Metanephros (tissue), 2 donors: Measurements from ENCODE around the gene ZC3H7B. TPM values are rescaled to one million over a fixed set of nuclear protein-coding genes. Genes with fewer than 3 reads are reported as not detected.

Source experiments
- small RNA-seq: library from RNA; depleted of rRNA; stranded (forward); fragments of <200 nt; gene quantifications from one replicate; pipeline ENCODE3, GENCODE V24; 2014; ENCODE audit warnings: low replicate concordance
- total RNA-seq: library from RNA; depleted of rRNA; stranded (reverse); fragments of >200 nt; gene quantifications from one replicate; pipeline ENCODE4 v1.2.3, GENCODE V29; 2014

ZC3H7B gene, protein sequence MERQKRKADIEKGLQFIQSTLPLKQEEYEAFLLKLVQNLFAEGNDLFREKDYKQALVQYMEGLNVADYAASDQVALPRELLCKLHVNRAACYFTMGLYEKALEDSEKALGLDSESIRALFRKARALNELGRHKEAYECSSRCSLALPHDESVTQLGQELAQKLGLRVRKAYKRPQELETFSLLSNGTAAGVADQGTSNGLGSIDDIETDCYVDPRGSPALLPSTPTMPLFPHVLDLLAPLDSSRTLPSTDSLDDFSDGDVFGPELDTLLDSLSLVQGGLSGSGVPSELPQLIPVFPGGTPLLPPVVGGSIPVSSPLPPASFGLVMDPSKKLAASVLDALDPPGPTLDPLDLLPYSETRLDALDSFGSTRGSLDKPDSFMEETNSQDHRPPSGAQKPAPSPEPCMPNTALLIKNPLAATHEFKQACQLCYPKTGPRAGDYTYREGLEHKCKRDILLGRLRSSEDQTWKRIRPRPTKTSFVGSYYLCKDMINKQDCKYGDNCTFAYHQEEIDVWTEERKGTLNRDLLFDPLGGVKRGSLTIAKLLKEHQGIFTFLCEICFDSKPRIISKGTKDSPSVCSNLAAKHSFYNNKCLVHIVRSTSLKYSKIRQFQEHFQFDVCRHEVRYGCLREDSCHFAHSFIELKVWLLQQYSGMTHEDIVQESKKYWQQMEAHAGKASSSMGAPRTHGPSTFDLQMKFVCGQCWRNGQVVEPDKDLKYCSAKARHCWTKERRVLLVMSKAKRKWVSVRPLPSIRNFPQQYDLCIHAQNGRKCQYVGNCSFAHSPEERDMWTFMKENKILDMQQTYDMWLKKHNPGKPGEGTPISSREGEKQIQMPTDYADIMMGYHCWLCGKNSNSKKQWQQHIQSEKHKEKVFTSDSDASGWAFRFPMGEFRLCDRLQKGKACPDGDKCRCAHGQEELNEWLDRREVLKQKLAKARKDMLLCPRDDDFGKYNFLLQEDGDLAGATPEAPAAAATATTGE
- 68.1 TPM for total RNA-seq

DNA sequence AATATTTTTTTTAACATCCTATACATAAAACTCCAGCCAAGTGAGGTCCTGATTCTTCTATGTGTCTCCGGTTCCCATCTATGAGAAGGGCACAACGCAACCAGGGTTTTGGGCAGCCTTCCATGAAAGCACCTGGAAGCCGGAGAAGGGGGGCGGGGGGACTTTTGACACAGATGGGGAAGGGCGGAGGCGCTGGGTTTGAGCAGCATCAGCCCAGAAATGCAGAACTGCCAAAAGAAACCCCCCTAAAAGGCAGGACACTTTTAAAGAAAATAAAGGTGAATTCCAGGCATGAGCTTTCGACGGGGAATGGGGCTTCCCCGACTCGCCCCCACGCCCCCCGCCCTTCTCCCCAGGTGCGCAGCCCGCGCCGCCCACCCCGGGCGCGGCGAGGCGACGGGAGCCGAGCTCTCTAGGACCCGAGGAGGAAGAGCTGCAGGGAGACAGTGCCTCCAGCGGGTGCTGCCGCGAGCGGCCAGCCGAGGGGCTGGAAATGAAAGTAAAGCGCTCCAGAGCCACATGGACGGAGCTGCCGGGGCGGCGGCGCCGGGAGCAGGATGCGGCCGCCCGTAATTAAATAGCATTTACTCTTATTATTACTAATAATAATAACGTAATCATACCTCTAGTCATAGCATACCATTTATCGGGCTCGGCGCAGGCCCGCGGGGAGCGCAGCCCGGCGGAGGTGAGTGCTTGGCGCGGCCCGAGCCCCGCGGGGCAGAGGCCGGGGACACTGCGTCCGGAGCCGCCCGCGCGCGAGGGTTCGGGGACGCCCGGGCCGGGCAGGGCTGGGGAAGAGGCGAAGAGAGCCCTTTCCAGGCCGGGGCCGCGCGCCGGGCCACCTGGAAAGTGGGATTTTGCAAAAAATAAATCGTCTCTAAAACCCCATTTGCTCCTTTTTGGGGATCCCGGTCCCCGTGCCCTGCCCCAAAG, at the start of gene ZC3H7B:
Gene ZC3H7B, plus strand, starts transcription at position 441 of the 936 bp plus-strand sequence. CDS start 19,136 bp downstream, outside the sequence.

DNA sequence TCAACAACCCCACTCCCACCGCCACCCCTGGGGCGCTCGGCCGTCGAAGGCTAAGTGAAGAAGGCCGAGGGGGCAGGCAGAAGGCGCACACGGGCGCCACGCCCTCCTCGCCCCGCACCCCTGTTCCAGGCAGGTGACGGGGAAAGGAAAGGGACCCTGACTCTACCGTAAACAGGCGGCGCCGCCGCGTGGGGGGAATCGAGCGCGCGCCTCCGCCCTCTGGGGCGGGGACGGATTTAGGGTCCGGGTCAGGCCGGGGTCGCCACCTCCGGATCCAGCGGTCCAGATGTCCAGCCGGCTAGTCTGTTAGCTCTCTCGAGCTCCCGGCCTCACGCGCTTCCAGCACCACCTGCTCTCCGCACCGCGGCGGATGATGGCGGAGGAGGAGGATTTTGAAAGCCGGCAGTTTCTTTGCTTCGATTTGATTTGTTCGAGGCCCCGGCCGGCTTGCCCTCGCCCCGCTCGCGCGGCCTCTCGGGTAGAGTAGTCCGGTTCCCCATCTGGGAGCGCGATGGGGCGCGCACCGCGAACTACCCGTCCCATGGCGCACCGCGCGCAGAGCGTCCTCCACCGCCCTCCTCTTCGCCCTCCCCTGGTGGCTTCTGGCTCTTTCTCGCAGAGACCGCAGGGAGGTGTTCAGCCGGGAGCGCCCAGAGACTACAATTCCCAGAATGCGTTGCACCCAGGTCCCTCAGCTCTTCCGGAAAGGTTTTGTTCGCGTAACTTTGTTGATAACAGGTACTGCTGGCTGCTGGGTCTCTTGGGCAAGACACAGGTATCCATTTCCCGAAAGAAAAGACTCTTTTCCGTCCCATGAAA, 15.3 kb upstream of the ZC3H7B start, which contains the start of gene RANGAP1:
Gene RANGAP1, minus strand, starts transcription at position 368 of the 819 bp plus-strand sequence. CDS start 5,143 bp downstream, outside the sequence.

DNA sequence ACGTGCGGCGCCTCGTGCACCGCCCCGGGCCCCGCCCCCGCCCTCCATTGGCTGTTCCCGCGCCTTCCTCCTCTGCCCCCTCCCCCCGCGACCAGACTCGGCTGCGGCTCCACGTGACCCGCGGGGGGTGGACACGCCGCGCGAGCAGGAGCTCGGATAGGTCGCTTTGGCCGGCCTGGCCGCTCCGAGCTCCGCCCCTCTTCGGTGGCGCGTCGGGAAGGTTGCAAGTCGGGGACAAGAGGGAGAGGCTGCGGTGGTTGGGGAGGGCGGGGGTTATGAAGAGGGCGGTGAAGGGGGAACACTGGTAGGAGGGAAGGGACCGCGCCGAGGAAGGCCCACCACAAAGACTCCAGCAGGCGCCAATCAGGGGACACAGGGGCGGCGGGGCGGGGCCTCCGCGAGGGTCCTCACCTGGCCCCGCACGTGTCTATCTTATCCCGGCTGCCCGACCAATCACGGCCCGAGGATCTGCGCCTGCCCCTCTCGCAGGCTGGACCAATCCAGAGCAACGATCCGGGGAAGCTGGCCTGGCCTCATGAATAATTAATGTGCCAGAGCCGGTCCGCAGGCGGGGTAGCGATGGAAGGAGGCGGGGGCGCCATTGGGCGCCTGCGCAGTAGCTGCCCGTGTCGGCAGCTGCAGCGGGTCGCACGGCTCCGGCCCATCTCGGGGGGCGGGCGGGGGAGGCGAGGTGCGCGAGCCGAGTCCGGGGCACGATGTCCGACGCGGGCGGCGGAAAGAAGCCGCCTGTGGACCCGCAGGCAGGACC, 80.2 kb downstream of the ZC3H7B start, which contains the start of gene TEF:
Gene TEF, plus strand, starts transcription at position 614 of the 769 bp plus-strand sequence. Its CDS starts 103 bp downstream, at position 717.

Small RNAs within 50 kb of the gene (small RNA-seq; reads per million reads assigned to genes)
- gene MIR6889 (not detected), gene RNU6-495P (not detected)

Other genes starting within 250 kb of the ZC3H7B start
- gene EP300, start 208.9 kb upstream of the ZC3H7B start, total RNA-seq: 157 TPM
- 22.2 TPM for gene L3MBTL2, start 96.2 kb upstream of the ZC3H7B start, total RNA-seq
- 5.1 TPM for gene CHADL, start 60.6 kb upstream of the ZC3H7B start, total RNA-seq
- gene RANGAP1, start 15.3 kb upstream of the ZC3H7B start, total RNA-seq: 34.8 TPM
- 15.5 TPM for gene TEF, start 80.4 kb downstream of the ZC3H7B start, total RNA-seq
- 41.9 TPM for gene TOB2, start 145.3 kb downstream of the ZC3H7B start, total RNA-seq
- 32.8 TPM for gene PHF5A, start 167.2 kb downstream of the ZC3H7B start, total RNA-seq
- 138 TPM for gene ACO2, start 167.6 kb downstream of the ZC3H7B start, total RNA-seq
- gene POLR3H, start 242.9 kb downstream of the ZC3H7B start, total RNA-seq: 16.7 TPM